GM19023 (cell line): Measurements from ENCODE around the gene PEX14.

ENCODE experiments used
- ATAC-seq: cut with Tn5 transposase; IDR thresholded peaks from one replicate; pipeline ENCODE4 v1.9.1; 2021; ENCODE audit warnings: mild to moderate bottlenecking, moderate library complexity; ENCODE audit not compliant: unreplicated experiment

The PEX14 gene

DNA sequence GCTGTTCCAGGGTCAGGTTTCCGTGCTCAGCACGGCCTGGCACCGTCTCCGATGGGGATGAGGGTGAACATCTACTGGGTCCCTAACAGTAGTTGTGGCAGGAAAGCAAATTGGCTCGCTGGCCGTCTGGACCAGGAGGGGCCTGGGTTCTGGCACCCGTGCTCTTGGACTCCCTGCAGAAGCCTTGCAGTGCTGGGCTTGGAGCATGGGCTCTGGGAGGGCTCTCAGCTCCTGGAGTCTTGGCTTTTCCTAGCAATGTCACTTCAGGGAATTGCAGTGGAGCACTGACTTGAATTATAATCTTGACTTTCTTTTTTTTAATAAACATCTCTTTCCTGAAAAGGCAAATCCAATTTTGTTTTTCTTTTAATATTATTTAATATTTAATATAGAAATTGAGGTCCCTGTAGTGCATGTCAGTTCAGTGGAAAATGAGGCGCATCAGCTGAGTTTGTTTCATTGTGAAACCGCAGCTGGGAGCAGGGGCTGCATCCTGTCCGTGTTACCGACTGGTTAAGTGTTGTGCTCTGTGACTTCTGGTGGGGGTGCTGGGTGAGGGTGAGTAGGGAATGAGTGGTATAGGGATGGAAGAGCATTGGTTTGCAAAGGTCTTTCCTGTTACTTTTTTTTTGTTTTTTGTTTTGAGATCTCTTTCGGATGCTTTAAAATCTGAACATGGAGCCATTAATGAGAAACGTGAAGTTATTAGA, 64.1 kb downstream of the PEX14 start:
- ATAC-seq, result no peak

DNA sequence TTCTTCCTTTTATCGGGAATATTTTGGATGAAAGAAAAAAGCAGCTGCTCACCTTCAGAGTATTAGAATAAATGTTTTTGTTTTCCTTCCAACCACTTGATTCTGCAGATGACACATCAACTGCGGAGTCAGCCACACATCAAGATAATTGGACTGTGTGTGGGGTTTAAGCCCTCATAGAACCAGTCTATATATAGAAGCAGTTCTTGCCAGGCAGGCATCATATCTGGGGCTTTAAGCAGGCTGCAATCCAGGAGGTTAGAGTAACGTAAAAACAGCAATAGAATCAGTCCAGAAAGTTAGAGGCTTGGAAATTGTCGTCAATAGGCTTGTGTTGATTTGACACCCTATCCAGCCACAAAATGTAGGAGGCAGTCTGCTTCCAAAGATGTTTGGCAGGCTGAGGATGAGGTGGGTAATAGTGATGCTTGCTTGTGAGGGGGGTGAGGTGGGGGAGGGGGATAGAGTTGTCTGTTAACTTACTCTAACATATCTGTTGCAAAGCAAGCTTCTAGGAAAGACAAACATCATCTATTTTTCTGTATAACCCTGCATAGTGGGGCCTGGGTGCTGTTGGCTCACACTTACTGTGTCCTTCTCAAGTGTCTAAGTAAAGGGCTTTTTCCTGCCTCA, 64.8 kb downstream of the PEX14 start:
- no peak for ATAC-seq

DNA sequence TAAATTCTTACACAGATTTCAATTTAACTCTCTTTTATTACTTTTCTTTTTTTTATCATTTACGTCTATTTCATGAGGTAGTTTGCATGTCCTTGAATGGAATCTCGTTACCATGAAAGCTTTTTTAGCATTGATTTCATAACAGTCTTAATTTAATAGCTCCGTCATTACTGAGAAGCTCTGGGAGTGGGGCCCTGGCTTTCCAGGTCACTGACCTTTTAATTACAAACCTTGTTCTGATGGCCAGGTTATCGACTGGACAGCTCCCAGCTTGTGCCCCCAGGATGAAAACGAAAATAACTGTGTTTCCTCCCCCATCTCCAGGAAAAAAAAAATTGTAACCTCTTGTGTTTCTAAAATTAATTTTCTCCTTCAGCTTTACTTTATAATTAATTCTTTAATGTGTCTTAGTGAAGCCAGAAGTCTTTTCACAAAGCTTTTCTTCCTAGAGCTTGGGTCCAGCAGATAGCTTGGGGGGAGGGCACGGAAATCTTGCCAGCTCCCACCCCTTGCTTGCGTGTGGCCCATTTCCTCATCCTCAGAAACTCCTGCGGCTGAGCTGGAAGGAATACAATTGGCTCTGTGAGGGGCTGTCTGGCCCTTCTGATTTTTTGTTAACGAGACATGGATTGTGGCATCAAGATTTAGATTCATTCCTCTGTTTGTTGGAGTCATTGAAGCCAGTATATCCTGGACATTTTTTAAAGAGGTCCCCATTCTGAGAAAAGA, 65.7 kb downstream of the PEX14 start:
- ATAC-seq, result no peak

DNA sequence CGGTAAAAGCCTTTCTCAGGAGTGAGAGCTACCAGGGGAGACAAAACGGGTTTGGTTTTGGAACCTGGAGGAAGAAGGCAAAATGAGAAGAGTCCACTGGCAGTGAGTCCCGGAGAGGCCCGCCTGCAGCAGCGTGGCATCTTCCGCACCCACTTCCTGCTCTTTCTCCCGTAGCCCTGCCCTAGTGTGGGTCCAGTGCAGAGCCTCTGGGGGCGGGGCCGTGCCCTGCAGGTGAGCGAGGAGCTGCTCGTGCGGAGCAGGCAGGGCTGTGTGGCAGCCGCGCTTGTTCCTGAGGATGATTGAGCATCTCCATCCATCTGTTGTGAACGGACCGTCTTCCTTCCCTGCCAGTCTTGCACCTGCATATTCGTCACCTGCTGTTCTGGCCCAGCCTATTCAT, 66.5 kb downstream of the PEX14 start:
- ATAC-seq, result no peak

DNA sequence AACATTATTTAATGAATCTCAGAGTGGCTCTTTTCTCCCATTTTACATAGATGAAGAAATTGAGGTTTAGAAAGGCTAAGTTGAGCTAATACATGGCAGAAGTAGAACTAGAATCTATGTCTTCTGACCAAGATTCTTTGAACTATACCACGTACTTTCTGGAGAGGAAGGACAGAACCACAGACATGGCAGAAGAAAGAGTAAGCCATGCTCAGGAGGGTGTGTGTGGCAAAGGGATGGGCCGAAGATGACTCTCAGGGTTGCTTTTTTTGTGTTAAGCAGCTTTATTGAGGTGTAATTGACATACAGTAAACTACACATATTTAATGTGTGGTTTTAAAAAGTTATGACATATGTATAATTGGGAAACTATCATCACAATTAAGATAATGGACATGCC, 69.5 kb downstream of the PEX14 start:
- ATAC-seq, result no peak

DNA sequence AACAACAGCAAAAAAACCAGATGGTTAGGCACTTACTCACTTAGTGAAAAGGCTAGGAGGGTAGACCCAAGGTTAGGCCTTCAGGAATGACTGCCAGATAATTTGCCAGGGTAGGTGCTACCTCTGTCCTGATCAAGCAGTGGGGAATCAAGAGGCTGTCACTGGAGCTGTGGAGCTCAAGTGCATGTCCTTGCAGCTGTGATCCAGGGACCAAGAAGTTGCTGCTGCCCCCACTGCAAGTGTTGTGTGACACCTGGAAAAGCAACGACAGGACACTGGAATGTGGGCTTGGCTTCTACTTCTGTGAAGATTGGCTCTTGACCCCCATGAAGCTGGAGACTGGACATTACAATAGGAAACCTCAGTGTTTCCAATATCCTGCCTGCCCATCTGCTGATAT, 72.1 kb downstream of the PEX14 start:
- no peak for ATAC-seq

DNA sequence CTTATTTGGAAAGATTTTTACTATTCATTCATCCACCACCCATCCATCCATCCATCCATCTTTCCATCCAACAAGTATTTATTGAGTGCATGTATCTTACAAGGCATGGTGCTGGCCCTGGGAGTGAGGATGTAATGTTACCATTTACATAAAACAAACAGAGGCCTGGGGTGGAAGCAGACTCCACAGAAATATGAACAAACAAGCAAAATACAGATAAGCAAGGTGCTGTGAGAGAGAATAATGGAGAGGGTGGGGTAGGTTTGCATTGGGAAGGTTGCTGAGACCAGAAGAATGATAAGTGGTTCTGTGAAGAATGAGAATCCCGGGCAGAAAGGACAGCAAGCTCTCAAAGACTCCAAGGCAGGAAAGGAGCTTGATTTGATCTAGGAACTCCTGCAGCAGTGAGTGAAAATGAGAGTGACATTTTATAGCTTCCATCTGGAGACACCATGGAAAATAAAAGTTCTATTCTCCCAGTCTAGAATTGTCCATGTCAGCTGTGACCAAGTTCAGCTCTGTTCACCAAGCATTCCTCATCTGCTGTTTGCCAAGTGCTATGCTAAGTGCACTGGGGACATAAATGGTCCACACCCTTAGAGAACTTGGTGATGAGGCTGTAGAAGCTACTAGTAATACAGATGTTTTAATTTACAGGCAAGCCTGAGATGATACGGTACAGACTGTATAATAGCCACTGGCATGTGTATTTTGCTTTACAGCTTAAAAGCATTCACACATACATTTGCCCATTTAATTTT, 75.3 kb downstream of the PEX14 start:
- no peak for ATAC-seq

DNA sequence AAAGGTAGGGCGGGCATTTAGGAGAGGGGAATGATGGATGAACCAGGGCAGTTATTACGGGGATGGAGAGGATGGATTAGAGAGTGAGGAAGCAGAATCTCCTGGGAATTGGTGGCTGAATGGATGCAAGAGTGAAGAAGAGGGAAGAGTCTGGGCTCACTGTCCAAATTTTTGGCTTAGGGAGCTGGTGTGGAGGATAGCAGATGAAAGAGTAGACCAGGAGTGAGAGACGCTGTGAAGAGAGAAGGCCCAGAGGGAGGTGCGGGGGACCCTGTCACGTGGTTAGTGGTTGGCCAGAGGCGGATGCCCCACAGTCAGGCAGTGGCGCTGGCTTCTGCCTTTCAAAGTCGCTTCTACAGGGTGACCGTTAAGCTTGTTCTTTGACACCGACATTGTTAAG, 78.4 kb downstream of the PEX14 start:
- no peak for ATAC-seq

DNA sequence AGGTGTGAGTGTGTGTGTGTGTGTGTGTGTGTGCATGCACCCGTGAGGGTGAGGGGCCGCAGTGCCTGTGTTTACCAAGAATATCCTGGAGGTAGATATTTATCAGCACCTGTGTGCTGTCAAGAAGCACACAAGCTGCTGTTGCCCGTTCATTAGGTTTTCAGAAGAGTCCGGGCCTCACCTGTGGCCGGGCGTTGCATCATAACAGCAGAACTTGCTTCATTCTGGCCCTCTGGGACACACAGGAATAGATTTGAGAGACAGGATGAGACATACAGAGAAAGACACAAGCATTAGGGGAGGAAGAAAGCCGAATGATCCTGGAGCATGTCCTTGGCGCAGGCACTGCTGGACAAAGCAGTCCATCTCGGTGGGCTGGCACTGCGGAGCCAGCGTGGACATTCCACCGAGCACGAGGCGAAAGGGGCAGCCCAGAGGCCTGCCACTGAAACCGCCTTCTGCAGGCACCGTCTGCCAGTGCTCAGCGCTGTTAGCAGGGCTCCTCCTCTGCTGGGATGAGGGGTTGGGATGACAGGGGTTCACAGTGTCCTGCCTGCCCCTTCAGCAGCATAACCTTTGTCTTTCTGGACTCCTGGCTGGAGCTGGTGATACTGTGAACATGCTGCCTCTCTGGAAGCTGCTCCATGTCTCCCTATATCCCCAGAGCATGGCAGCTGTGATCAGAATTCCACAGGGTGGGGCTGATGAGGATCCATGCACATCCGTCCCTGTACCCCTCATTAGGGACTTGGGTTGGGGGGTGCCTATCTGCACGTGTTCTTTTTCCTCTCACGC, 81.1 kb downstream of the PEX14 start:
- no peak for ATAC-seq

DNA sequence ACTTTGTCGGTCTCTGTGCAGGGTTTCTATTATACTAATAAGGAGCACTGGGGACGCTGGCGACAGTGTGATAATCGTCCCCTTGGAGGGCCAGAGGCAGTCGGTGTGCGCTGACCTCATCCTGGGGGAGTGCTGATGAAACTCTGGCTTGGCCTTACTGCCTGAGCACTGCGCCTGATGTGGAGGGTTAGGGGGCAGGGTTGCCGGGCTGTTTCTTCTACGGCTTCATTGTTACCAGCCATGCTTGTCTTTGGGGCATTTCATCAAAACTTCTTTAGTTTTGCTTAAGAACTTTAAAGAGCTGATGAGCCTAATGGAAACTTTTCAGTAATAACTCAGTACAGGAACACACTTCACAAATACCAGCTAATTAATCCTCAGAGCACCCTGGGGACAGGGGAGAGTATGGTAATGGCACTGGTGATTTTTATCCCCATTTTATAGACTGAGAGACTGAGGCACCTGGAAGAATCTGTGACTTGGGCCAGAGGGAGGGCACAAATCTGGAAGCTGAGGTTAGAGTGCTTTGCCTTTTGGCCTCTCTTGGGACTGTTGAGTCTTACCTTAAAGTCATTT, 81.8 kb downstream of the PEX14 start:
- ATAC-seq, result no peak

DNA sequence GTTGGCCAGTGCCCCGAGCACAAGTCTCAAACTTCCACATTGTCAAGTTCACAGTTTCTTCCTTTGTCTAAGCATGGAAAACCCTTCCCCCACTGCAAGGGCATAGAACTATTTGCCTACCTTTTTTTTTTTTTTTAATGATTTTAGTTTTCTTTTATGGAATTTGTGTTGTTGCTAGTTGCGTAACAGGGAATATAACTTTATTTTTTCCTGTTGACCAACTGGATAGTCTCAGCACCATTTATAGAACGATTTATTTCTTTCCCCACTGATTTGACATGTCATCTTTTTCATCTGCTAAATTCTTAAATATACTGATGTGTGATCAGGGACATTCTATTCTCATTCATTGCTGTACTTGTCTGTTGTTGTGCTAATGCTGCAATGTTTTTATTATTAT, 83.0 kb downstream of the PEX14 start:
- no peak for ATAC-seq

DNA sequence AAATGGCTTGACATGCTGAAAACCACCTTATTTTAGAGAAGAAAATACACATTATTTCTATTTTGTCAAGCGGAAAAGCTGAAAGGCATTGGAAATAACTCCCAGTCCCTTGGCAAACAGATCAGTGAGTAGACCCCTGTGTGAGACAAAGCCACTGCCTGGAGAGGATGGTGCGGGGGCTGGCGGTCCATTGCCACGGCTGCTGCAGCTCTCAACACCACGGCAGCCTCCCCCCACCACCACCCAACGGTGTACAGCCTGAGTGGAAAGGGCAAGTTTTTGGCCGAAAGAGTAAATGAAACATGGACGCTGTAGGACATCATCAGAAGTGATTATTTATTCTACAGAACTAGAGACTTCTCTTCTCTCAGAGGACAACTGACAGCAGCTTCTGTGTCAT, 84.6 kb downstream of the PEX14 start:
- ATAC-seq, result no peak

DNA sequence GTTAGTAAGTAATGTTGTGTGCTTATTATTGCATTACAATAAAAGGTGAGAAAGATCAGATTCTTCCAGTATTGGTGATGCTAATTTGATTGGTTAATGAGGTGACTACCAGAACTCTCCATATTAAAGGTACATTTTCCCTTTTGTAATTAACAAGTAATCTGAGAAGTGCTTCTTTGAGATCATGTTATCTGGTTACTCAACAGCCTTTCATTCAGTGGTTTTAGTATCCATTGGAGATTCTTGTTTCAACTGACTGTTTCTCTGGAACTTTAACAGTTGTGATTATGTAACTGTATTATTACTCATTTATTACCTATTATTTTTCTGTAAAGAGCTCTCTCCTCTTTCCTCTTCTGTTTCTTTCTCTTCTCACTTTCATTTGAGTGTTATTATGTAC, 86.7 kb downstream of the PEX14 start:
- no peak for ATAC-seq

DNA sequence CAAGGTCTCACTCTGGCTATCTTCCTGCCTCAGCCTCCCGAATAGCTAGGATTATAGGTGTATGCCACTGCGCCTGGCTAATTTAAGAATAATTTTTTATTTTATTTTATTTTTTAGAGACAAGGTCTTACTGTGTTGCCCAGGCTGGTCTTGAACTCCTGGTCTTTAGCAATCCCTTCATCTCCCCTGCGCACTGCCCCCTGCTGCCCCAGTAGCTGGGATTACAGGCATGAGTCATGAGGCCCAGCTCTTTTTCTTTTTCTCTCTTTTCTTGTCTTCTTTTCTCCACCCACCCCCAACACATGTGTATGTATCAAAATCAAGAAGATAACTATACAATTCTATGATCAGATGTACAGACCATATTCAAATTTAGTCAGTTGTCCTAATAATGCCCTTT, 87.2 kb downstream of the PEX14 start:
- ATAC-seq, result no peak

DNA sequence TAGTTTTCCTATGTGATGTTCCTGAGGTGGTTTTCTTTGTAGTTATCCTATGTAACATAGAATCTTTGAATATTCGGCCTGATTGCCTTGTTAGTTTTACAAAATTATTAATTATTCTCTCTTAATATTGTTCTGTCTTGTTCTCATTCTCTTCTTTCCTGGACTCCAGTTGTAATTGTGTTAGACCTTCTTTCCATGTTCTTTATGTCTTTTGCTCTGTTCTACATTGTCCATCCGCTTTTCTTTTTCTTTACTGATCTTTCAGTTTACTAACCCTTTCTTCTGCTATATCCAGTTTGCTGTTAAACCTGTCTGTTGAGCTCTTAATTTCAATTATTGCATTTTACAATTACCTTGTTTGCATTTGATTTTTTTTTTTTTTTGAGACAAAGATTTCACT, 89.3 kb downstream of the PEX14 start:
- ATAC-seq, result no peak

DNA sequence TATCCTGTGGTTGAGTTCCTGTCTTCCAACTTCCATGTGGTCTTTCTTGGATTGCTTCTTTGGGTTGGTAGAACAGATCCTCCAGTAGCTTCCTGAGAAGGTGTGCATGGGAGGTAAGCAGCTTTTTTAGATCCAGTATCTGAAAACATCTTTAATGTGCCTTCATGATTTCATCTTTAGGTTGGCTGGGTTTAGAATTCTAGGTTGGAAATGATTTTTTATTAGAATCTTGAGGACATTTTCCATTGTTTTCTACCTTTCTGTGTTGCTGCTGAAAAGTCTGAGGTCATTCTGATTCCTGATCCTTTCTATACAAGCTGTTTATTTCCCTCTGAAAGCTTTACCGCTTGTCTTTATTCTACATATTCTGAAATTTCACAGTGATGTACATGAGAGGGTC, 94.8 kb downstream of the PEX14 start:
- no peak for ATAC-seq

DNA sequence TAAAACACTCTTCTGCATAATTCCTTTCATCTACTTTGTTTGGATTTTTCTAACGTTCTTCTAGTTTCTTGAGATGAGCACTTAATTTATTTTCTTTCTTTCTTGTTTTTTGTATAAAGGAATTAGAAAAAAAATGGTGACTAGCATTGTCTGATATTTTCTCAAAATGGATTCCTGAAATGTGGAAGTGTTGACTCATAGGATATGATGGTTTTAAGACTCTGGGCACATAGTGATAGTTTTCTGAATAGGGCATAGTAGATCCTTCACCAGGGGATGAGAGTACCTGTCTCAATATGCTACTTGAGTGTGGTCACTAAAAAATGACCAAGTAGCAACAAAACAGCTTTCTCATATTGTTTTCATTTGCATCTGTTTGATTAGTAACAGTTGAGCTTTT, 100.9 kb downstream of the PEX14 start:
- no peak for ATAC-seq

DNA sequence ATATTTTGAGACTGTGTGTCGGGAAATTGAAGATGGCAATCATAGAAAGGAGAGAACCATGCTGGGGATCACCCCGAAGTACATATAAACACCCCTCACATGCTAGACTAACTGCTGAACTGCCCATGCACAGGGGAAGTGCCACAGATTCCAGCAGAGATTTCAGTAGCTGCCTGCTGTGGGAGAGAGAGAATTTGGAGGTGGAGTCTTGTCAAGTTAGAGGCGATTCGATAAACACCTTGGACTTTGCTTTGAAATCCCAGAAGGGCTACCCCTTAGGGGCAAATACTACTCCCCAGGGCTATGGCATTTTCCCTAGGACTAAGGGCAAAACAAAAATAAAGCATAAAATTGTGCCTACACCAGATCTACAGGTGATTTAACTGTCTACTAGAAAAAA, 103.3 kb downstream of the PEX14 start:
- ATAC-seq, result no peak

DNA sequence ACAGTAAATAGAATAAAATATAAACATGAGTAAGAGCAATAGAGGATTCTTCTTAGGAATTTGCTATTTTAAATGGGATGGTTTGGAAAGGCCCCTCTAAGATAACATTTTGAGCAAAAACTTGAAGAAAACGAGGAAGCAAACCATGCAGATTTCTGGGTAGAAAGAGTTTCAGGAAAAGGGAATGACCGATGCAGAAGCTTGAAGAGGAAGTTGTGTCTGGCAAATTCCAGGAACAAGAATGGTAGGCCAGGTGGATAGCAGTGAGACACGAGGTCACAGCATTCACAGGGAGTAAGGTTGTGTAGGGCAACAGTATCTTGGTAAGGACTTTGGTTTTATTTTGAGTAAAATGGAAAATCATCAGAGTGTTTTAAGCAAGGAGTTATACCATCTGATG, 108.9 kb downstream of the PEX14 start:
- no peak for ATAC-seq

DNA sequence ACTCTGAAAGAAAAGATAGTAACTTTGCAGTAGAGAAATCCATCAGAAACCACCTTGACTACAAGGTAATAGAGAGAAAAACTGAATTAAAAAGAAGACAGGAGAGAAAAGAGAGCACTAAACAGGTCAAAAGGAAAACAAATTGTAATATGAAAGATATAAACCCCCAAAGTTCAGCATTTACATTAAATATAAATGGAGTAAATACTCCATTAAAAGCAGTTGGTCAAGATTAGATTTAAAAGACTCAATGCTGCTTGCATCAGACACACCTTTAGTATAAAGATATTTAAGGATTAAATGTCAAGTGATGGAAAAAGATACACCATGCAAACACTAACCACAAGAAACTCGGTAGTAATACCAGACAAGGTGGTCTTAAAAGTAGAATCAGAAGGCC, 110.5 kb downstream of the PEX14 start:
- no peak for ATAC-seq
